Chondrocyte (in vitro differentiated cells): Measurements from ENCODE around the gene SLC25A39. TPM values are rescaled to one million over a fixed set of nuclear protein-coding genes. Genes with fewer than 3 reads are reported as not detected.
"Not testable (repeated sequence)": the region's sequence is repeated elsewhere in the genome, so short reads cannot be mapped to it uniquely, and the experiment has no call there.

Source experiments
- DNase-seq: peaks from one replicate; pipeline ENCODE4 v3.0.0; 2021; ENCODE audit warnings: mixed read lengths, low spot score
- H3K27ac Mint-ChIP-seq: one replicate; pipeline ENCODE4 v1.8.0; 2021; ENCODE audit warnings: mild to moderate bottlenecking, moderate library complexity, mixed read lengths; ENCODE audit not compliant: unreplicated experiment
- H3K27me3 Mint-ChIP-seq: 2 replicates; pipeline ENCODE4 v1.8.0; 2021; ENCODE audit warnings: low read depth, mixed read lengths
- H3K36me3 Mint-ChIP-seq: 2 replicates; pipeline ENCODE4 v1.8.0; 2021; ENCODE audit warnings: low read depth, mixed read lengths
- H3K4me1 Mint-ChIP-seq: 2 replicates; pipeline ENCODE4 v1.8.0; 2021; ENCODE audit warnings: low read depth, mild to moderate bottlenecking, mixed read lengths
- H3K4me3 Mint-ChIP-seq: one replicate; pipeline ENCODE4 v1.8.0; 2021; ENCODE audit warnings: mild to moderate bottlenecking, moderate library complexity, mixed read lengths; ENCODE audit not compliant: unreplicated experiment
- H3K9me3 Mint-ChIP-seq: 2 replicates; pipeline ENCODE4 v1.8.0; 2021; ENCODE audit warnings: low read depth, mixed read lengths
- CTCF ChIP-seq: fragments of 200-600 bp; sonication (generic); IDR thresholded peaks from 2 replicates; pipeline ENCODE4 v1.5.0; 2021; ENCODE audit warnings: antibody characterized with exemption, mild to moderate bottlenecking, moderate library complexity
- long read RNA-seq: library from polyadenylated mRNA; stranded (forward); transcript quantifications from one replicate; pipeline ENCODE4 v2.0.0, GENCODE V29; 2021
- total RNA-seq: library from RNA; stranded (reverse); gene quantifications from 3 replicates; pipeline ENCODE4 v1.2.1, GENCODE V29; 2021

The SLC25A39 gene
- 78.6 to 95.5 TPM (median 84.1 TPM) in 3 replicates for total RNA-seq
- long read RNA-seq, transcript SLC25A39-201 (12 exons, 1,607 nt) = major isoform, 165 of 219 reads
- long read RNA-seq, transcript SLC25A39-202 (12 exons, 1,565 nt) = minor isoform, 16 of 219 reads
- long read RNA-seq, partial matches to known transcripts = 6 of 219 reads
- long read RNA-seq, other reads (novel, unspliced or antisense) = 23 of 219 reads

GRCh38 chr17:44324571-44325275 is at the start of gene SLC25A39:
TSS of gene SLC25A39 (minus strand) at chr17:44324823. CDS start at chr17:44323562, 1,261 bp downstream.
- no peak for DNase-seq
- peak; percentile 4 for TF ChIP-seq CTCF

GRCh38 chr17:44372036-44372435 is 47.4 kb upstream of the SLC25A39 start:
- Mint-ChIP-seq H3K36me3 (no peaks in the 10 kb centered on the region), H3K27me3 (peaks cover 3% of the 10 kb centered on the region), H3K9me3 (no peaks in the 10 kb centered on the region), H3K4me3 (no peak overlapping the region), H3K27ac (no peak overlapping the region), H3K4me1 (no peaks in the 10 kb centered on the region)
- TF ChIP-seq CTCF = no peak
- no peak for DNase-seq

More at GRCh38 chr17:44324571-44325275, at the start of gene SLC25A39:
- H3K36me3 Mint-ChIP-seq = peaks cover 9% of the 10 kb centered on the region
- H3K4me1 Mint-ChIP-seq = peaks cover 24% of the 10 kb centered on the region
- H3K27ac Mint-ChIP-seq = peak within 1 kb of the TSS; percentile 95
- H3K27me3 Mint-ChIP-seq = no peaks in the 10 kb centered on the region
- H3K4me3 Mint-ChIP-seq = peak within 1 kb of the TSS; percentile 90
- no peaks in the 10 kb centered on the region for H3K9me3 Mint-ChIP-seq

- not testable (repeated sequence) for DNase-seq, H3K4me3 Mint-ChIP-seq, H3K9me3 Mint-ChIP-seq, H3K36me3 Mint-ChIP-seq, H3K4me1 Mint-ChIP-seq, H3K27ac Mint-ChIP-seq
- H3K27me3 Mint-ChIP-seq = peaks cover 11% of the 10 kb centered on the region
Measured at GRCh38 chr17:44369414-44370023, 44.9 kb upstream of the SLC25A39 start.

- H3K27me3 Mint-ChIP-seq = peaks cover 11% of the 10 kb centered on the region
- H3K36me3 Mint-ChIP-seq, H3K9me3 Mint-ChIP-seq, H3K4me1 Mint-ChIP-seq, H3K27ac Mint-ChIP-seq, H3K4me3 Mint-ChIP-seq: not testable (repeated sequence)
- DNase-seq = peak; percentile 68
Measured at GRCh38 chr17:44368391-44369243, 44.0 kb upstream of the SLC25A39 start.

GRCh38 chr17:44367231-44367979 is 42.8 kb upstream of the SLC25A39 start:
- Mint-ChIP-seq H3K4me1 (peaks cover 7% of the 10 kb centered on the region), H3K9me3 (no peaks in the 10 kb centered on the region), H3K27me3 (peaks cover 11% of the 10 kb centered on the region), H3K4me3 (no peak overlapping the region), H3K27ac (peak overlapping the region; percentile 14), H3K36me3 (no peaks in the 10 kb centered on the region)
- no peak for TF ChIP-seq CTCF
- no peak for DNase-seq

GRCh38 chr17:44365051-44365450 is 40.4 kb upstream of the SLC25A39 start:
- not testable (repeated sequence) for H3K9me3 Mint-ChIP-seq, H3K4me3 Mint-ChIP-seq, H3K36me3 Mint-ChIP-seq, DNase-seq, H3K27ac Mint-ChIP-seq
- Mint-ChIP-seq H3K27me3 (peaks cover 11% of the 10 kb centered on the region), H3K4me1 (peaks cover 23% of the 10 kb centered on the region)
